NCI-H774 (cell line): ENCODE measurements around the gene NBEA.
"Not testable (repeated sequence)": the region's sequence is repeated elsewhere in the genome, so short reads cannot be mapped to it uniquely, and the experiment has no call there.

ENCODE experiments used
- DNase-seq: peaks from one replicate; lab custom pipeline; 2025; lab: John Stamatoyannopoulos, UW

Gene NBEA

DNA sequence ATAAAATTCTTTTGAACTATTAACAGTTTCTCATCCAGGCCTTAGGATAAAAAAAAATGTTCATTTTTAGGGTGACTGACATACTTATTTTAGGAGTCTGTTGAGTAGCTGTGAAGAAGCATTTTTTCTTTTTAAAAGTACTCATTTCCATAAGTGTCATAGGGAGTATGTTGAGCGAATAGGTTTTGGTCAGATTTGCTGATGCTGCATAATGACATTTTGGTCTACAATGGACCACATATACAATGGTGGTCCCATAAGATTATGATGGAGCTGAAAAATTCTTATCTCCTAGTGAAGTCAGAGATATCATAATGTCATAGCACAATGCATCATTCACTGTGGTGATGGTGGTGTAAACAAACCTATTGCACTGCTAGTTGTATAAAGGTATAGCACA is 17.4 kb downstream of the NBEA start:
- DNase-seq, result no peak

- no peak for DNase-seq
Measured at GRCh38 chr13:34964558-34964957, 22.5 kb downstream of the NBEA start.

DNA sequence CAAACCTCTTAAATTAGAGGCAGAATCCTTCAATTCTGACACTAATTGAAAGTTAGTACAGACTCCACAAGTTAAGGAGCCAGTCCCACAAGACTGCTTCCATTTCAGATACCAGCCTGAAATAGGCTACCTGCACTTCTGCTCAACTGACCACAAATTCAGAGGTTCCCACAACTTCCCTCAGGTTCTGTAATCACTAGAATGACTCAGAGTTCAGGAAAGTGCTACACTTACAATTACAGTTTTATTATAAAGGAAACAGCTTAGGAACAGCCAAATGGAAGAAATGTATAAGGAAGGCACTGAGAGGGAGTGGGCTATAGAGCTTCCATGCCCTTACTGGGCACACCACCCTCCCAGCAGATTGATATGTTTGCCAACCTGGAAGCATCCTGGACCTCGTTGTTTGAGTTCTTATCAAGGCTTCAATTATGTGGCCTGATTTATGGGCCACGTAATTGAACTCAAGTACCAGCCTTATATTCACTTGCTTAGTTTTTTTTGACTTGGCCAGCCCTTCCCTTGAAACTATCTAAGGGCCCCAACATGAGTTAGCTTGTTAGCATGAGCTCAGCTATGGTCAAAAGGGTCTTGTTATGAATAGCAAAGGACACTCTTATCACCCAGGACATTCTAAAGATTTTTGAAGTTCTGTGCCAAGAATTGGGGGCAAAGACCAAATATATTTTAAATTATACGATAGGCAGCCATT is 25.9 kb downstream of the NBEA start:
- DNase-seq, result peak; percentile 64

DNA sequence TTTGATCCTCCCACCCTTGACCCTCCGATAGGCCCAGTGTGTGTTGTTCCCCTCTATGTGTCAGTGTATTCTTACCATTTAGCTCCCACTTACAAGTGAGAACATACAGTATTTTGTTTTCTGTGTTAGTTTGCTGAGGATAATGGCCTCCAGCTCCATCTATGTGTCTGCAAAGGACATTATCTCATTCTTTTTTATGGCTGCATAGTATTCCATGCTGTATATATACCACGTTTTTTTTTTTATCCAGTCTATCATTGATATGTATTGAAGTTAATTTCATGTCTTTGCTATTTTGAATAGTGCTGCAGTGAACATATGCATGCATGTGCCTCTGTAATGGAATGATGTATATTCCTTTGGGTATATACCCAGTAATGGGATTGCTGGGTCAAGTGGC is 27.5 kb downstream of the NBEA start:
- not testable (repeated sequence) for DNase-seq

GRCh38 chr13:34970961-34971360 is 28.9 kb downstream of the NBEA start:
- no peak for DNase-seq

- DNase-seq, result no peak
Measured at GRCh38 chr13:34971473-34971872, 29.4 kb downstream of the NBEA start.

DNA sequence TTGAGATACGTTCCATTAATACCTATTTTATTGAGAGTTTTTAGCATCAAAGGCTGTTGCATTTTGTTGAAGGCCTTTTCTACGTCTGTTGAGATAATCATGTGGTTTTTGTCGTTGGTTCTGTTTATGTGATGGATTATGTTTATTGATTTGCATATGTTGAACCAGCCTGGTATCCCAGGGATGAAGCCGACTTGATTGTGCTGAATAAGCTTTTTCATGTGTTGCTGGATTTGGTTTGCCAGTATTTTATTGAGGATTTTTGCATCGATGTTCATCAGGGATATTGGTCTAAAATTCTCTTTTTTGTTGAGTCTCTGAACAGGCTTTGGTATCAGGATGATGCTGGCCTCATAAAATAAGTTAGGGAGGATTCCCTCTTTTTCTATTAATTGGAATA is 43.1 kb downstream of the NBEA start:
- not testable (repeated sequence) for DNase-seq

DNA sequence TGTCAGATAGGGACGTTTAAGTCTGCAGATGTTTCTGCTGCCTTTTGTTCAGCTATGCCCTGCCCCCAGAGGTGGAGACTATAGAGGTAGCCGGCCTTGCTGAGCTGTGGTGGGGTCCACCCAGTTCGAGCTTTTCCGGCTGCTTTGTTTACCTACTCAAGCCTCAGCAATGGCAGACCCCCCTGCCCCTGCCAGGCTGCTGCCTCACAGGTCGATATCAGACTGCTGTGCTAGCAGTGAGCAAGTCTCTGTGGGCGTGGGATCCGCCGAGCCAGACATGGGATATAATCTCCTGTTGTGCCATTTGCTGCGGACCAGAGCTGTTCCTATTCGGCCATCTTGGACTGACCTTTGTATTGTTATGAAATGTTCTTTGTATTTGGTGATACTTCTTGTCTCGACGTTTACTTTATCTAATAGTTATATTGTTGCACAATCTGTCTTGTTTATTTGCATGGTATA is 46.3 kb downstream of the NBEA start:
- DNase-seq, result no peak

GRCh38 chr13:34990399-34991214 is 48.5 kb downstream of the NBEA start:
- no peak for DNase-seq

DNA sequence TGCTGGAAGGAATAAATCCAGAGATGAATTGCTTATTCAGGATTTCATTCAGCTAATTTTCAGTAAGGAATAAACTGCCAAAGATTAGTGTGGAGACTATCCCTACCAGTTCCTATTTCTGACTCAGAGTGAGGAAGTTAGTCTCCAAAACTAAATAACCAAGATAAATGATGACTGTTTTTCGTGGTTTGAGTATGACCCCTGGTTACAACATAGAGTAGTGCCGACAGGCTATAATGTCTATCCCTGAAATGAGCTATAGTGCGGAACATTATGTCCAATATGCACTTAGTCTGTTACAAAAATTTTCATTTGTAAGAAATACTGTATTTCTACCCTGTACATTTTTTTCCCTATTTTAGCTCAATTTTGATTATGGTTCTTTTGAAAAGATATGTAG is 51.4 kb downstream of the NBEA start:
- DNase-seq, result no peak

DNA sequence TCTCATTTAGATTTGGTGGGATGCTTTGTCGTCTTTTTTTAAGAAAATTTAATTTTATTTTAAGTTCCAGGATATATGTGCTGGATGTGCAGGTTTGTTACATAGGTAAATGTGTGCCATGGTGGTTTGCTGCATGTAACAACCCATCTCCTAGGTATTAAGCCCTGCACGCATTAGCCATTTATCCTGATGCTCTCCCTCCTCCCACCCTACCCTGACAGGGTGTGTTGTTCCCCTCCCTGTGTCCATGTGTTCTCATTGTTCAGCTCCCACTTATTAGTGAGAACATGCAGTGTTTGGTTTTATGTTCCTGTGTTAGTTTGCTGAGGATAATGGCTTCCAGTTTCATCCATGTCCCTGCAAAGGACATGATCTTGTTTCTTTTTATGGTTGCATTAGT is 61.7 kb downstream of the NBEA start:
- DNase-seq, result not testable (repeated sequence)

GRCh38 chr13:35005051-35005450 is 63.0 kb downstream of the NBEA start:
- no peak for DNase-seq

GRCh38 chr13:35014606-35015213 is 72.6 kb downstream of the NBEA start:
- no peak for DNase-seq

- DNase-seq, result no peak
Measured at GRCh38 chr13:35016362-35017112, 74.5 kb downstream of the NBEA start.

- DNase-seq, result no peak
Measured at GRCh38 chr13:35025314-35025713, 83.2 kb downstream of the NBEA start.

DNA sequence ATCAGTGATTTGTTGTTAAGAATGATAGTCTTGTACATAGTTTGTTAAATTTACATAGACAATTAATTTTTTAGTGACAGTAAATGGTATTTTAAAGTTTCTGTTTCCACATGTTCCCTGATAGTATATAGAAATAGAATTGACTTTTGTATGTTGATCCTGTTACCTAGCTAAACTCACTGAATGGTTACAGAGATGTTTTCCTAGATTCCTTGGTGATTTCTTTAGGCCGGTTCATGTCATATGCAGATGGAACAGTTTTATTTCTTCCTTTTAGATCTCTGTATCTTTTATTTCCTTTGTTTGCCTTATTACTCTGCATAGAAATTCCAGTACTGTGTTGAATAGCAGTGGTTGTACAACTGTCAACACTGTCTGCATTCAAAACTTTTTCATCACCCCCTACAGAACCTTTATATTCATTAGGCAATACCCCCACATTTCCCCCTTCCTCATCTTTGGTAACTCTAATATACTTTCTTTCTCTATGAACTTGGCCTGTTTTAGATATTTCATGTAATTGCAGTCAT is 86.3 kb downstream of the NBEA start:
- no peak for DNase-seq

DNA sequence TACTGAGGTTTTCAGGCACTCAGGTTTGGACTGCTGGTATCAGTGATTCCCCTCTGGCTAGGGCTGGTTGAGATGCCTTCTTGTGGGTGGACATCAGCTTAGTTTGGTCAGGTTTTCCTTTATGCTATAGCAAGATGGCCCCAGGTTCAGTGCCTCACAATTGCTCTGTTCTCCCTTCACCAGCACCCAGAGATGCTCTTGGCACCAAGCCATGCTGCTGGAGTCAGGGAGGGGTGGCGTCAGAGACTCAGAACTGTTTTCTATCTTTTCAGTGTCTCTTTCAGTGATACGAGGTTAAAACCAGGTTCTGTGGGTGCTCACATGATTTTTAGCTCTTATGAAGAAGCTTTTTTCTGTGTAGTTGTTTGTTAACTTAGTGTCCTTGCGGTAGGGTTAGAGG is 96.9 kb downstream of the NBEA start:
- no peak for DNase-seq

GRCh38 chr13:35046587-35046986 is 104.5 kb downstream of the NBEA start:
- no peak for DNase-seq

DNA sequence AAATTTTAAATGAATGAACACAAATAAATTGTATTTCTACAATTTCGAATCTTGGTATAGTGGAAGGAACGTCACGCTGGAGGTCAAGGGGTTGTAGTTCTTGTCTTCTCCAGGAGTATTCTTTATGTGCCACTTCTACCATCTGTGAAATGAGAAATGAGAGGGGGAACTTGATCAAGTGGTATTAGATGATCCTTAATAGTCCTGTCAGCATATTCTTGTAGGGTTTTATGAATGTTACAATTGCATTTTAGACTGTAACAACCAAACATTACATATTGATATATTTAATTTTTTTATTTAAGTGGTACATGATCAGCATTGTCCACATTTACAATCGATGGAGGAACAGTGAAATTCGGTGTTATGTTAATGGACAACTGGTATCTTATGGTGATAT is 113.6 kb downstream of the NBEA start:
- no peak for DNase-seq

DNA sequence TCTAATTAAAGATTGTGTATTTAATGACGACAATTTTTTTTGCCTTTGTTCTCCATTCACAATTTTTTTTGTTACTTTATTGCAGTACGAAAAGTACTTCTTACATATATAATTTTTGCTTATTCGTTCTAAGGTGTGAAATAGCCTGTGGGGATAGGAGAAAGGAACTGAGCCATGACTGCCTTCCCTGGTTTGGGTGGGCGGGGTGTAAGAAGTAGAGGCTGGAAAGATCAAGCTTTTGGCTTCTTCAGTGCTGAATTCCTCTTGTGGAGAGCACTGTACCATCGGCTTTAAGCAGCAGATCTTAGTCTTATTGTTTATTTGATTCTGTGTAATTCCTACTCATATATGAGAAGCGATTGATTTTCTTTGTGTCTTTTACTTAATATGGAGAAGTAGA is 115.8 kb downstream of the NBEA start:
- no peak for DNase-seq

DNA sequence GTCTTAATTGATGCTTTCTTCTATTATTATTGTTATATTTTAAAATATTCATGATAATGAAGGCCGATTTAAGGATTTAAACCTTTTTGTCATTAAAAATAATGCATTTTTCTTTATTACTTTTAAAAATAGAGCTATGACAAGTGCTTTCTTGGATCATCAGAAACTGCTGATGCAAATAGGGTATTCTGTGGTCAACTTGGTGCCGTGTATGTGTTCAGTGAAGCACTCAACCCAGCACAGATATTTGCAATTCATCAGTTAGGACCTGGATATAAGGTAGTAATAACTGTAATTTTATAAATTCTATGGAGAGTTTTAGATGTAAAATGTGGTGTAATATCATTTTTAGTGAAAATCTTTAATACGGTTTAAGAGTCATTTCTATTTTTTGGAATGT is 116.5 kb downstream of the NBEA start:
- DNase-seq, result not testable (repeated sequence)

DNA sequence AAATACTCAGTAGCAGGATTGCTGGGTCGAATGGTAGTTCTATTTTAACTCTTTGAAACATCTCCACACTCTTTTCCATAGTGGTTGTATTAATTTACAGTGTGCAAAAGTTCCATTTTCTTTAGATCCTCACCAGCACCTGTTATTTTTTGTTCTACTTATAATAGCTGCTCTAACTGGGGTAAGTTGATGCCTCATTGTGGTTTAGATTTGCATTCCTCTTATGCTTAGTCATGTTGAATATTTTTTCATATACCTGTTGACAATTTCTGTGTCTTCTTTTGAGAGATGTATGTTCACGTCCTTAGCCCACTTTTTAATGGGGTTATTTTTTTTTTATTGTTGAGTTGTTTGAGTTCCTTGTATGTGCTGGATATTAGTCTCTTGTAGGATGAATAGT is 144.6 kb downstream of the NBEA start:
- DNase-seq, result no peak
